Erythroblast (primary cell): ENCODE measurements around the gene INS.

Experiments used
- GATA1 ChIP-seq: IDR thresholded peaks from 2 replicates; pipeline ENCODE4 v1.6.1; 2011; ENCODE audit warnings: low read depth, mild to moderate bottlenecking, control low read depth, low read length, moderate library complexity
- POLR2A ChIP-seq: IDR thresholded peaks from 2 replicates; pipeline ENCODE4 v1.6.1; 2011; ENCODE audit warnings: mild to moderate bottlenecking, low read length

- TF ChIP-seq POLR2A (no peak), GATA1 (no peak)
These were observed 12.2 kb upstream of the INS start for GRCh38 chr11:2173150-2173693.
